NOMO-1 treated with dmso at 0.1 percent for 144 hours (cell line): ENCODE data around the gene NUP210L.

Source experiments
- DNase-seq: peaks from one replicate; lab custom pipeline; 2025; ENCODE audit not compliant: unreplicated experiment; lab: John Stamatoyannopoulos, UW

NUP210L gene

DNA sequence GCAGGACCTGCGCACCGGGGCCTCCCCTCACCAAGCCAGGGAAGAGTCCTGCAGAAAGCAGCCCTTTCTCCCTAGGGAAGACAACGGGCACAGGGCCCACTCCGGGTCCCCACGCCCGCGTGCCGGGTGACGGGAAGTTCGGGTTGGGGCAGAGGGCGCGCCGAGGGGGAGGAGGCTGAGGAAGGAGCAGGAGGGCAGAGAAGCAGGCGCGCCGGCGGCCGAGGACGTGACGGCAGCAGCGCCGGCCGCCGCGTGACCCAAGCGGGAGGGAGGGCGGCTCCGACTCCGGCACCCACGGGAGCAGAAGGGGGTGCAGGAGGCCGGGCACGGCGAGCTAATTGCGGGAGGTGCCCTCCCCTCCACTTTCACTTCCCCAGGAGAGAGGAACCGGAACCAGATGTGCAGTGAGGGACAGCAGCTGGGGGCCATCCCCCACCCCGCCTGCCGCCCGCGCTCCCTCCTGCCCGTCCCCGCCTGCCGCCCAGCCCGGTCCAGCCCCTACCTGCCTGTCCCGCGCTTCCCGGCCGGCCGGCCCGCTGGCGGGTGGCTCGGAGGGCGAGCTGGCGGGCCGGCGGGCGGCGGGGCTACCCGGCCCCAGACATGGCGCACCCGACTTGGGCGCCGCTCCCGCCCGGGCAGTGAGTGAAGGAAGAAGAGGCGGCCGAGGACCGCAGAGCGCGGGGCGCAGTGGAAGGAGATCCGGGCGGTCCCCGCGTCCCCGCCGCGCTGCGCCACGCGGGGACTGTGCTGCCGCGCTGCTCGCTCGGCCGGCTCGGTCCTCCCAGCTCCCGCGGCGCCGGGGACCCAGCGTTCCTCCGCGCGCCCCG lies 208.9 kb downstream of the NUP210L start:
- DNase-seq: peak; percentile 96

DNA sequence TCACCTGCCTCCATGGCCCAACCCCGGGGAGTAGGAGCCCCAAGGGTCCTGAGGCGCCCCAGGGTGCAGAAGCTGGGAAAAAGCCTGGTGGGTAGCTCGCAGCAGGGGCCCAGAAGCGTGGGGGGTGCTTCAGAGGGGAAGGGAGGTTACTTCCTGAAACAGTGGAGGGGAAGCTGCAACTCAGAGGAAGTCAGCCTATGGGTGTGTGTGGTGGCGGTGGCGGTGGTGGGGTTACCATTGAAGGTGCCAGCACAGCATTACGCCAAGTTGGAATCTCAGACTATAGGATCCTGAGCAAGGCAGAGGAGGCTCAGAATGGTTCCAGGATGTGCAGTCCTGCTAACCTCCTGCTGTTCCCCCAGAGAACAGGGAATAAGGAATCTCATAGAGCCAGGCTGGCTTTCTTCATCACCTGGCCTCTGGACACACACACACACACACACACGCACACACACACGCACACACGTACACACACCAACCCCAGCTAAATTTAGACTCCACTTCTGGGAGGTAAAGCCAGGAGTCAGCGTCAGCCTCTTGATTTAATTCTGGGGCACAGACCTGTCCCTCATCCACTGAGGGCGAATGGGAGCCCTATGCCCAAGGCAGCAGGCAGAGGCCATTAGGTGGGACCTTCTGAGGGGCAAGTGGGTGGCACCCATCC lies 209.6 kb downstream of the NUP210L start:
- DNase-seq: peak; percentile 88

DNA sequence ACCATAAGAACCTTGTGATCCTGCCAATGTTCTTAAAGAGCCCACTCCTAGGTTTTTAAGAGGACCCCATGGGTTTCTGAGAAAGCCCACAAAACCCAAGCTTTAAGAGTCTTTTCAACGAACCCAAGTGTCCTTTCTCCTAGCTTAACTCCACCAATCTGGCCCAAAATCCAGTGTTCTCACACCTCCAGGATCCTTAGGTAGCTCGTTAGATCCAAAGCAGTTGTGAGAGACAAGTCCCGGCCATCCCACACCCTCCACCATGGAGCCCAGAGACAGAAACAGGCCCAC lies 210.1 kb downstream of the NUP210L start:
- DNase-seq: no peak

DNA sequence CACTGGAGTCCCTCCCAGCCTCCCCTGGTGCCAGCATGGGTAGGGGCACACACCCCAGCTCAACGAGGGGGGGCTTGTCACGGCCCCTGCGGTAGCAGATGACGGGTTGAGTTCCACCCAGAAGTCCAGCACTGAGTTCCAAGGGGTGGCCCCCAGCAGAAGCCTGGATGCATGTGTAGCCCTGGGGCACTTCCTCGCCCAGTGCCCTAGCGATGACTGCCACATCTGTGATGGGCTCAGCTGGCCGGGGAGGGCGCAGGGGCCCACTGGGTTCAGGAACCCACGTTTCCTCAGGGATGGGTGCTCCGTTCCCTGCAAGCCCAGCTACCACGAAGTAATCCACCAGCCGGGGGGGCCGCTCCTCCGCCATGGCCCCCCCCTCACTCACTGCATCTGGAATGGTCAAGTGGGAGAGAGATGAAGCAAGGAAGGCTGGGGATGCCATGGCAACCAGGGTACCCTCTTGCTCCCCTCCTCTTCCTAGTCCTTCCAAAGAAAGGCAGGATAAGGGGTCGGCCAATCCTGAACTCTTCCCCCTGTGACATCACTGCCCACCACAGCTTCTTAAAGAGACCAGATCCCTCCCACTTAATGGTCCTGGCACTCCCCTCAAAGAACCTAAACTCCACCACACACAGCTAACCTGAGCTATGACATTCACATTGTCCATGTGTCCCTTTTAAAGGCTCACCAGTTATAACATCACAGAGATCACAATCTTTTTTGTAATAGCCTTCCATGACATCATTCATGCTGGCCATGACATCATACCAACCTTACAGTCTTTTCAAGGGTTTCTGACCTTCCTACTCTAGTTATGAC lies 210.7 kb downstream of the NUP210L start:
- DNase-seq: no peak

DNA sequence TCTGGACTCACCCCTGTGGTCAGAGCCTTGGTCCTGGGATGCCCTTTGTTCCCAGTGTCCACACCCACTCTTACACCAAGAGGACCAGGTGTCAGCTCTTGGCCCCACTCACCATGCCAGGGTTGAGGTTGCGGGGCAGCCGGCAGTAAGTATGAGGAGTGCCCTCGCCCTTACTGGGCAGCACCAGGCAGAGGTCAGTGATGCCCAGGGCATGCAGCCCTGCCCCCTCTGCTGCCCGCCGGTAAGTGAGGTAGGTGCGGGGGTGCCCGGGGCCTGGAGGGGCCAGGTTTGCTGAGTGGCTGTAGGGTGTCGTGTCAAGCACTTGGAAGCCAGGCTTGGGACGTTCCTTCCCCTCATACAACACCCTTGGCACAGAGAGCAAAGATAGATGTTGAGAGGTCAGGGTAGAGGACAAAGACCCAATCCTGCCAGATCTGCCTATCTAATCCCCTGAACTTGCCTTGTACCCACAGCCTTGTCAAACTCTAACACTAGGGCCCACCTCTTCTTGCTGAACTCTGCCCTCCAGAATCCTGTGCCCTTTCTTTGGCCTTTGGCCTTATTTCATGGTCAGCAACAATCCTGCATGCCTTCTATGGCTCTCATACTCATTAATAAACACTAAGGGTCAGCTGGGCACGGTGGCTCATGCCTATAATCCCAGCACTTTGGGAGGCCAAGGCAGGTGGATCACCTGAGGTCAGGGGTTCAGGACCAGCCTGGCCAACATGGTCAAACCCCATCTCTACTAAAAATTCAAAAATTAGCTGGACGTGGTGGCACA lies 211.9 kb downstream of the NUP210L start:
- no peak for DNase-seq
